Measurements from ENCODE around the gene PEX10.

The PEX10 gene

DNA sequence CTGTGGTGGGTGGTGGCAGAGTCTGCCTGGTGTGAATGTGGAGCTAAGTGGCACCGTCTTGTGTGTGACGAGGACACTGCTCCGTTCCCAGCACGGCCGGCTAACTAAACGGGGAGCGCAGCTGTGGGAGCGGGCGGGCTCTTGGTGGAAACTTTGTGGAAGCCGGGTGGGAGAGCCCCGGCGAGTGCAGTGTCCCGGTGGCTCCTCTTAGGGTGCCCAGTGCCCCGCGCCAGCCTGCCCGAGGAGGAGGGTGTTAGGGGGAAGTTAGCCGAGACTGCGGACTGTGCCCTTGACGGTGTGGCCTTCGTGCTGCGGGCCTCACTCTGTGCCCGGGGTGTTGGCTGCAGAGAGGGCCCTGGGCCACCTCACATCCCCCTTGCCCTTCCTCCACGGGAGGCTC, 9.9 kb downstream of the PEX10 start:
- DNase-seq, result no peak

GRCh38 chr1:2400950-2401649, 11.3 kb downstream of the PEX10 start:
- no peak for DNase-seq

DNA sequence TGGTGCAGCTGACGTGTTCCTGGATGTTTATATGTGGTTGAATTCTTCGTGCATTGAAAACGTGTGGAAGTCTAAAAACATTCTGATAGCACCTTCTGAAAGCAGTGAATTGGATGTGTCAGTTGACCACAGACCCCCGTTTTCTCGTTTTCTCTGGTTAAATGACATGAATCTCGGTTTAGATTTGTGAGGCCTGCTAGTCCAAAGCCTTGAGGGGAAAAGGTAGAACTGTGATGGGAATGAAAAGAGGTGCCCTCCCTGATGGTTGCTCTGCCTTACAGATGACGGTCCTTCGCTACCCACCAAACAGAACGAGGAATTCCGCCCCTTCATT, 11.8 kb downstream of the PEX10 start:
- no peak for DNase-seq

DNA sequence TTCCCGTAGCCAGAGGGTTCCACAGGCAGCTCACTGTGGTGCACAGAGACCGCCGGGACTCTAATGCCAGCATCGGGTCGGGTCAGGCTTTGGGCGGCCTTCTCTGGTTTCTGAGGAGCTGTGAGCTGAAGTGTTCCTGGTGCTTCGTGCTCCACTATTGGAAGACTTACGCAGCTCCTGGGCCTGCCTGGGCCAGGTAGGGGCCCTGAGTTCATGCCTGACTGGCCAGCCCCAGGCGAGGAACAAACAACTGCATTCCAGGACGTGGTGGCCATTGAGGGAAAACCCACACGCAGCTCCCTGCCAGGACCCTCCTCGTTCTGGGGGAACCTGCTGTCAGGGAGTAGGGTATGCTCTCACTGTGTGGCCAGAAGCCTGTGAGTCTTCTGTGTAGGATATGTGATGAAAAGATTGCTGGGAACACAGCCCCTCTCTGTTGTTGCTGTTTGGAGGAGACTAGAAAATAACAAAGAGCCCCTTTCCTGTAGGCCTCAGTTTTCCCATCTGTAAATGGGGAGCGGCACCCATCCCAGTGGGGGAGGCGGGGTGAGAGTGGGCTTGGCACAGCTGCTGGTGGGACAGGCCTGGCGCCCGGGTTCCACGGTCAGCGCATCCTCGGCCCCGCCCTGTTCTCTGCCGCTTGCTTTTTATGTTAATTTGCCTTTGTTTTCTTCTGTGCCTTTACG, 12.3 kb downstream of the PEX10 start:
- DNase-seq, result no peak

DNA sequence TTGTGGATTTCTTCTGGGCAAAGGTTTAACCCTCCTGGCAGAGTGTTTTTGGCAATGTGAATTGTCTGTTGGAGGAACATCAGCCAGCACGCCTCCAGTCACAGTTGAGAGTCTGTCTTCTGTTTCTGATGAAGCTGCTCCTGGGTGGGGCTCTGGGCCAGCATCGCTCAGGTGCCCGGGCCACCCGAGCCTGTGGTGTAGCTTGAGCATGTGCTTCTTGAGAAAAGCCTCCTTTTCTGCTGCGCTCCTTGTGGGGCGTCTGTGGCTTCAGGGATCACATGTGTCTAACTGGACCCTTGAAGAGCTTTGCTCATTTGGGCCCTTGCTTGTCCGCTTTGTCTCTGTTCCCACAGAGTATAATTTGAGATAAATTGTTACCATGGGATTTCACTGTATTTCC, 13.5 kb downstream of the PEX10 start:
- DNase-seq, result no peak

DNA sequence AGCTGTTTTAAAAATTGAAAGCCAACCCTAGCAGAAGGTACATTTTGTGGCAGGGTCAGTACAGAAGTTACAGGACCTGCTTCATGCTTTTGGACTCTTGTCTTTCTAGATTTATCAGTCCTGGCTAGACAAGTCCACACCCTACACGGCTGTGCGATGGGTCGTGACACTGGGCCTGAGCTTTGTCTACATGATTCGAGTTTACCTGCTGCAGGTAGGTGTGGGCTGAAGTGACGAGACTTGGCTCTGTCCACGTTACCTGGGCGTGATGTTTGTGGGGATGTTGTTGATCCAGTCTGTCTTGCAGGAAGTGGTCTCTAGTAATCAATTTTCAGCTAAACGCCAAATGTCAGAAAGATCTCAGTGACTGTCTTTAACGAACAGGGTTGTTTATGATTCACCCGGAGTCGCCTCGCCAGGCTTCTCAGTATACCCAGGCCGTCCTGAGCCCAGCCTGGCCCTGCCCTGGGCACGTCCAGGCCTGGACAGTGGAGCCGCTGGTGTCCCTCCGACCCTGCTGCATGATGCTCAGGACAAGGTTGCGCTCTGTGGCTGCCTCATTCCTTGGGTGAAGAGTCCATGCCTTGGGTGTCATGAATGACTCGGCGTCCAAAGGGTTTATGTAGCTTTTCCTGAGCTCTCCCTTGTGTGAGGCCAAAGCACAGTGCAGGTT, 15.2 kb downstream of the PEX10 start:
- no peak for DNase-seq

GRCh38 chr1:2396476-2396875, 15.9 kb downstream of the PEX10 start:
- DNase-seq, result no peak

- DNase-seq, result no peak
Measured at GRCh38 chr1:2396059-2396458, 16.3 kb downstream of the PEX10 start.

DNA sequence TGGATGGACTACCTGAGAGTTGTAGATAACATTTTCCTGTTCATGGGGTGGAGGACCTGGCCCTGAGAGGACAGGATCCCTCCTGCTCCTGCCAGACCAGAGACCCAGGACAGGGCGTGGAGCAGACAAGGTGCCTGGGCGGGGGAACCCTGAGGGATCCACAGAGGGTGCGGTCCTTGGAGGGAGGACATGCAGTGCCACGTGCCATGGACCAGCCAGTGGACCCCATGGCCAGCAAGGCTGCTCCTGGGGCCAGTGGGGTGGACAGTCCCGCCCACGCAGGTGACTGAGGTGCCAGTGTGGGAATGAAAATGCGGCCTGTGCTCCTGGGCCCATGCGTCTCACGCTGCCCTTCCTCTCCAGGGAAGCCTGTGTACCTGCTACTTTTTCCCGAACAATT, 17.1 kb downstream of the PEX10 start:
- no peak for DNase-seq

GRCh38 chr1:2394761-2395160, 17.6 kb downstream of the PEX10 start:
- DNase-seq, result no peak

DNA sequence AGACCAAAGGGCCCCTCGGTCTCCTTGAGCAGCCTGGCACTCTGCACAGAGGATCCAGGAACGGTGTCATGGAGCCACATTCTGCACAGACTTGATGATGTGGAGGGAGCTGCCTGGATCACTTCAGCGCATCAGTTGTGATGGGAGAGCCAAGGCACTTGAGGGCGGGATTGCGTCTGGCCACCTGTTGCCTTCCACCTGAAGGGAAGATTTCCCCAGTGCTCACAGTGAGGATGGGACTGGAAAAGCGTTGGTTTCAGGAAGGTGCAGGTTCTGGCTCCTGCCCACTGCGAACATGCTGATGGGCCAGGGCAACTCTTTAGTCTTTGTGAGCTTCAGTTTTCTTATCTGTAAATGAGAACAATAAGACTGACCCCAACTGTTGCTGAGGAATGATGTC, 18.1 kb downstream of the PEX10 start:
- no peak for DNase-seq

DNA sequence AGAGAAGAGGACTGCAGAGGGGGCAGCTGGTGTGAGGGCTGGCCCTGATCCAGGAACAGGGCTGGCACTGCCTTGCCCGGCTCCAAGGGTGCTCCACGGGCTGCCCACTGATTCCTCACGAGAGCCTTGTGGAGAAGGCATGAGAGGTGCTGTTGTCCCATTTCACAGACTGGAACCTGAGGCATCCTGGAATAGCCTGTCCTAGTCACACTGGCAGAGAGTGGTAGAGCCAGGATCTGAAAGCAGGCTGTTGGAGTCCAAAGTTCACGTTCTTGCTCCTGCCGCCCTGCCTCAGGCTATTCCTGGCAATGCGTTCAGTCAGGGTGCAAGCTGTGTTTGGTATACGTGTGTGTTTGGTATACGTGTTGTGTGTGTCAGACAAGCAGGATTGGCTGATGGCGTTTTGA, 18.9 kb downstream of the PEX10 start:
- DNase-seq, result no peak

DNA sequence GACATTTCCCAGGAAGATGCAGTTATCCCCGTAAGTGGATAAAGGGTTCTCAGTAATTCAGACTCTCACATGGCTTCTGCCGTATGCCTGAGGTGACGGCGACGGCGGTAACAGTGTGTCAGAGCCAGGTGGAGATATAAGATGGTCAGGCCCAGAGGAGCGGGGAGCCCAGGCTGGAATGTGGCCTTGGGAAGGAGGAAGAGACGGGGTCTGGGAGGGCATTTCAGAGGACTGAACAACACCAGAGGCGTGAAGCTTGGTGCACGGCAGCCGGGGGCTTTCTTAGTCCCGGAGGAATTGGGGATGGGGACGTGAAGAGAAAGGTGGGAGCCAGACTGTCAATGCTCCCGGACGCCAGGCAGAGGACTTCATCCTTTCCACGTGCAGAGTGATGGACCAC, 19.7 kb downstream of the PEX10 start:
- DNase-seq, result no peak

GRCh38 chr1:2391931-2392509, 20.3 kb downstream of the PEX10 start:
- DNase-seq, result no peak

DNA sequence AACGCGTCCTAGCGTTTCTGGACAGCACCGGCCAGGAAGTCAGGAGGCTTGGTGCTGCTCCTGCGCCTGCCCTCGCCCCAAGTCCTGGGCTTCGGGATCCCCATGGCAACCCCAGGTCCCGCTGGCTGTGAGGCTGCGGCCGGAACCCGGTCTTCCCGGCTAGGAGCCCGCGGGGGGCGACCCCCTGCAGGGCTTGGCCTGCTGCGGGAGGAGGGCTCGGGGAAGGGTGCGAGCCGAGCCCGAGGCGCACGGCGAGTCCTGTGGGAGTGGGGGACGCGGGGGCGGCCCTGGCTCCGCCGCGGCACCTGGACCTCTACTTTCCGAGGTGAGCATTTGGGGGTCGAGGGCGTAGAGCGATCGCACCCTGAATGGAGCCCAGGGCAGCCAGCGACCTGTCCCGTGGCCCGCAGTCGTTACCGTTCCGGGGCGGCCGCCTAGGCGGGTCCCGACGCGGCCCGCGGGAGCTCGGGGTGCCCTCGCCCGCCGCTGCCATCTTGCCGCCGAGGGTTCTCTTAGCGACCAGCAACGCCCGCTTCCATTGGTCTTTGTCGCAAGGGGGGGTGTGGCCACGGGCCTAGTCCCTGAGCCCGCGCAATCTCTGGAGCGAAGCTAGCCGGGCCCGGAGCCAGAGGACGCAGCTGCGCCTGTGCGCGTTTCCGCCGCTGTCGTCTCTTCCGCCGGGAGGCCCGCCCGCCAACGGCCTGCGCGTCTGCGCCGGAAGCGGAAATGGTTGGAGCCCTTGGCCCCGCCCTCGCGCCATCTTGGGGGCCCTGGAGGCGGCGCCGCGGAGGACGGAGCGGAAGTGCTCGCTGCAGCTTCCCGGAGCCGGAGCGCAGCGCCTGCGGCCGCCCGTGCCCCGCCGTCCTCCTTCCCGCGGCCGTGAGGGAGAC, 21.1 kb downstream of the PEX10 start, which contains the start of the genes MORN1 and RER1:
MORN1 (minus strand) TSS at position 514 of the 890 bp plus-strand sequence; CDS start at position 493, 21 bp downstream.
RER1 (plus strand) TSS at position 801 of the 890 bp plus-strand sequence. CDS start 3,950 bp downstream, outside the sequence.
- peak; percentile 99 for DNase-seq

- no peak for DNase-seq
Measured at GRCh38 chr1:2389644-2390043, 22.7 kb downstream of the PEX10 start.

DNA sequence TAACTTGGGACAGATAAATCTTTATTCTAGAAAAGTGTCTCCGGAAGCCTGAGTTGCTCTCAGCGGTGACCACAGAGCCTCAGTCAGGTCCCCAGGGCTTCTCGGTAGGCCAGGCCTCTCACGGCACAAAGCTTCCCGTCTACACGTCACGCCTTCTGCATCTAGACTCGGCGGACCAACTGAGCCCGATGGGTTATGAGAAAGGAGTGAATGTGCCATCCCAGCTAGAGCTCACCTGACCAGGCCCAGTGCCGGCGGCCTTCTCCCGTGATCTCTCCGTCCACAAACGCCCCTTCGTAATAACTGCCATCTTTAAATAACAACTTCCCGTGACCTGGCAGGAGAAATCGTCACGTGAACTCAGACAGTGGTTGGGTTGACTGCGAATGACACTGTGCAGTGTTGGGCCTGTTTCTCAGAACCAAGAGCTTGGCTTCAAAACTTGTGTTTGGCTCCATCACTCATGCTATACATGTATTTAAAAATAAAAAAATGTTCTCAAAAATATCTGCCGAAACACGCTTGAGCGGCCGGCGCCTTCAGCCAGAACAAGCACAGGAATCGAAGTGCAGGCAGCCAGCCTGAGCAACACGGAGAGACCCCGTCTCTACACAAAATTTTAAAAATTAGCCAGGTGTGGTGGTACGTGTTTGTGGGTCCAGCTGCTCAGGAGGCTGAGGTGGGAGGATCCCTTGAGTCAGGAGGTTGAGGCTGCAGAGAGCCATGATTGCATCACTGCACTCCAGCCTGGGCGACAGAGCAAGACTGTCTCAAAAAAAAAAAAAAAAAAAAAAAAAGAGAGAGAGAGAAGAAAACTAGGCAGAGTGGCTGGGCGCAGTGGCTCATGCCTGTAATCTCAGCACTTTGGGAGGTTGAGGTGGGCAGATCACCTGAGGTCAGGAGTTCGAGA, 24.1 kb downstream of the PEX10 start:
- DNase-seq, result no peak

DNA sequence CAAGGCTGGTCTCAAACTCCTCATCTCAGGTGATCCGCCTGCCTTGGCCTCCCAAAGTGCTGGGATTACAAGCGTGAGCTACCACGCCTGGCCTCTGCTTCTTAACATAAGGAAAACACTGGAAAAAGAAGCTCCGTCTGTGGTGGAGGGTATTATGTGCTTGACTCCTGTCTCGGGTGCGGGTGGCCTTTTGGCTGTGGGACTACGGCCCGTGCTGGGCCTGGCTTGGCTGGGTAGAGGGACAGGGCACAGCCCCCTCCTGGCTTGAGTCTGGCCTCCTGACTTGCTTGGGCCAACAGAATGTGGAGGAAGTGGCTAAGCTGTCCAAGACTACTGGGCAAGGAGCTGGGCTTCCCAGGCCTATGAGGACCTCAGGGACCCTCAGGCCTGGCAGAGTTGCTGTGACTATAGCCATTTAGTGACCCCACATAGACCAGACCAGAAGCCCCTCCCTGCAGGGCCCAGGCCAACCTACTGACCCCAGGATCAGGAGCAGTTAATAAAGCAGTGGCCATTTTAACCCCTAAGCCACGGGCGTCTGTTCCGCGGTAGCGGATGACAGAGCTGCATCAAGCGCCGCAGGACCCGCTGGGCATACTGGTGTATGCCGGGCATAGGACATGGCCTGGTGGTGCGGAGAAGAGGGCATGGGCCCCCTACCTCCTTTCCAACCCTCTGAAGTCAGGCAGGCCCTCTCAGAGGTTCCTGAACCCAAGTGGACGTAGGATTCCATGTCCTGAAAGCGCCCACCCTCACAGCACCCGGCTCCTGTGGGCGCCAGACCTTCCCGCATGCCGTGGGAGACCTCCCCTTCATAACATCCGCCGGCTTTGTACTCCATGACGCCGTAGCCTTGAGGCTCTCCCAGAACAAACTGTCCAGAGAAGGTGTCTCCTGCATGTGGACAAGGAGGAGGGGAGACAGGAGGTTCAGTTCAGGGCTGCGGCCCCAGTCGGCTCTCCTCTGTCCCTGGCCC, 25.4 kb downstream of the PEX10 start:
- no peak for DNase-seq

DNA sequence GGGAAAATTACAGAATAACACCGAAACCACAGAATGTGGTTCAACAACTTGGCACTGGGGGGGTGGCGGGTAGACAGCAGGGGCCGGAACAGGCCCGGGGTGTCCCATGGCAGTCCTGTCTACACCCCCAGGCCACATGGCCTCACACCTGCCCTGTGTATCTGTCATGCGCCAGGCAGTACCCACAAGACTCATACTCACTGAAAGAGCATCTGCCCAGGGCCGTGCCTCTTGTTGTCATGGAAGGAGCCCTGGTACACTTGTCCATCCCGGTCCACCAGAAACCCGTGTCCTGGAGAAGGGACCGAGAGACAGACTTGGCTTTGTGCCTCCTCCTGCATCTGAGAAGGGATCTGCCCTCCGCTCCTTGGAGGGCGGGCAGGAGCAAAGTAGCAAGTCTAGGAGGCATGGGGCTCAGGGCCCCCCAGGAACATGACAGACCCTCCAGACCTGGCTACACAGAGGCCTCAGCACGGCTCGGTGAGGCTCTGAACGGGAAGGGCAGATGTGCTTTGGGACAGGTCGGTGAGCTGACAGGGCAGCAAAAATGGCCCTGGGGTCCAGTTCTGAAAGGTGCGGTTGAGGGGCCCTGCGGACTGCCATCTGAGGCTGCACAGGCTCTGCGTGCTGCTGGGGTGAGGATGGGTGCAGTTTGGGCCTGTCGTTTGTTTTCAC, 26.6 kb downstream of the PEX10 start:
- DNase-seq, result no peak
